IPS-NIHi11 (cell line): Measurements from ENCODE around the gene DNAH11.
"Not testable (repeated sequence)": the region's sequence is repeated elsewhere in the genome, so short reads cannot be mapped to it uniquely, and the experiment has no call there.

Experiments used
- DNase-seq: peaks from one replicate; pipeline ENCODE4 v3.0.0; 2012; ENCODE audit warnings: mixed read lengths, low spot score

The DNAH11 gene

GRCh38 chr7:21887779-21888178, 344.9 kb downstream of the DNAH11 start:
- DNase-seq = no peak

- no peak for DNase-seq
Observed at GRCh38 chr7:21891291-21891690, 348.5 kb downstream of the DNAH11 start.

- DNase-seq = no peak
Observed at GRCh38 chr7:21893401-21893800, 350.6 kb downstream of the DNAH11 start.

DNA sequence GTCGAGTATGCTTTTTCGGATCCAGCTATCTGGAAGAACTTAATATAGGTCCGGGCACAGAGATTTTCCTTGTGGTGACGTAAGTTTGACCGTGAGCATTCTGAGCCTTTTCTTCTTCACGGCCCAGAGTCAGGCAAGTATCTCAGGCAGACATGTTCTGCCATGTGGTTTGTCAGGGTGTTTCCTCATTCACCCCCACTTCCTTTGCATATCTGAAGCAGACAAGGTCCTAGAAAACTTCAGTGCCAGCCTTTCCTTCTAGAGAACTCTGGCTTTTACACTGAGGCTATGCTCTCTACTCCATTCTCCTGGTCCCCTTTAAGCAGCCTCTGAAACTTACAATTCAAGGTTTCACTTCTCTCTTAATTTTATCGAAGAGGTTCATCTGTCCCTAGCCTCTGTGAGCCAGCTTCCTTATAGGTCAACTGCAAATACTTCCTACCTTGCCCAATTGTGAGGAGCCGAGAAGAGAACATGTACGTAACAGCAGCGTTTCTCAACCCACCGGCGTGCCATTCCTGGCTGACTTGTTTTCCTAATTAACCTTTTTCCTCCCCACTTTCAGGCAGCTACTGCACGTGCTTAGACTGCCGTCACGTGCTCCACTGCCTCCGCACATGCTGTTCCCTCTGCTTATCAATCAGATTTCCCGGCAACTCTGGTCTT, 355.6 kb downstream of the DNAH11 start:
- DNase-seq = no peak

GRCh38 chr7:21902240-21902639, 359.4 kb downstream of the DNAH11 start:
- no peak for DNase-seq

GRCh38 chr7:21903020-21903786, 360.4 kb downstream of the DNAH11 start:
- no peak for DNase-seq

DNA sequence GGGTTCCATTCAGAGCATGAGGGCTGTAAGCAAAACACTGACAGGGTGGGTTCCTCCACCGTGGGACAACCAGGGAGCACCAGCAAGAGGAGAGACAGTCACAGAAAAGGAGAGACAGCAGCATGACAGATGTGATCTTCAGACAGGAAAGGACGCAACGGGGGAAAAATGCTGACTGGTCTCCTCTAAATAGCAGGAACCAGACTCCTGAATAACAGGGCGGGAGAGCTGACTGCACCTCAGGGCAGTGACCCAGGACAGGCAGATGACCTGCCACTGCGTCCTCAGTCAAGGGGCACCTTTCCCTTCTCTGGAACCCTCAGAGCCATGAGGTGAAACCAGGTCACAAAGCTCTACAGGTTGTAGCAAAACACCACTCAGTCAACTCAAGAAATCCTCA, 365.9 kb downstream of the DNAH11 start:
- no peak for DNase-seq

DNA sequence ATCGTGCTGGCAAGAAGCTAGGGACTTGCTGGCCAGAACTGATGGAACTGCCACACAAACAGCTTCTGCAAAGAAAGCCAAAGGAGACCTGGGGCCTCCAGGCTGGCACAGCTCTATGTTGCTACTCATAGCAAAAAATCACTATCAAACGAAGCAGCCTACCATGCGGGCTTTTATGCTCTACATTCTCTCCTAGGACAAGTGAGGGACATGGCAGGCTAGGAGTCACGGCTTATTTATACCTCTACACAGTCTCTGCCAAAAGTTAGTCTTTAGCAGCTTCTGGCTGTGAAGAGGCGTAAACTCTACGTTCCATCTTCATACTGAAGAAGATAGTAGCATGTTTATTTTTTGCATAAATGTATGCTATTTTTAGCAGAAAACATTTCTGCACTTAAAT, 367.4 kb downstream of the DNAH11 start:
- no peak for DNase-seq

DNA sequence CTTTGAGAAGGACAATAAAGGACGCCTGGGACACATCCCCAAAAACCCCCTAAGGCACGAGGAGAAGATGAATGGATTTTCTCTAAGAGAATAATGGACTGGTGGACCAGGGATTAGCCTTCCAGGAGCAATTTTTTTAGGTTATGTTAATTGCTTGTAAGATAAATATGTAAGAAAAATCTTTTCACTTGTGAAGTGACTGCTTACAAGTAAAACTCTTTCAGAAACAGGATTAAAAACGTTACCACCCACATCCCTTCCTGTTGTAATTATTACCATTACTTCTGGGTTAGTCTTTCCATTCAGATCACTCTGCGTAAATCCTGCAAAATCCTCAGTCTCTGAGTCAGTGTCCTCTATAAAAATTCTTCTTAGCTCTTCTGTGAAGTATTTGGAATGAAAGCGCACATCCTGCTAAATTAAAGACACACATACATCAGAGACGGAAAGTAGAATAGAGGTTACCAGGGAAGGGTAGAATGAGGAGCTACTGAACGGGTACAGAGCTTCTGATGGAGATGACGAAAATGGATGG, 368.6 kb downstream of the DNAH11 start:
- no peak for DNase-seq

GRCh38 chr7:21912305-21912704, 369.5 kb downstream of the DNAH11 start:
- no peak for DNase-seq

GRCh38 chr7:21912931-21913780, 370.3 kb downstream of the DNAH11 start:
- no peak for DNase-seq

- no peak for DNase-seq
Observed at GRCh38 chr7:21914671-21915070, 371.8 kb downstream of the DNAH11 start.

DNA sequence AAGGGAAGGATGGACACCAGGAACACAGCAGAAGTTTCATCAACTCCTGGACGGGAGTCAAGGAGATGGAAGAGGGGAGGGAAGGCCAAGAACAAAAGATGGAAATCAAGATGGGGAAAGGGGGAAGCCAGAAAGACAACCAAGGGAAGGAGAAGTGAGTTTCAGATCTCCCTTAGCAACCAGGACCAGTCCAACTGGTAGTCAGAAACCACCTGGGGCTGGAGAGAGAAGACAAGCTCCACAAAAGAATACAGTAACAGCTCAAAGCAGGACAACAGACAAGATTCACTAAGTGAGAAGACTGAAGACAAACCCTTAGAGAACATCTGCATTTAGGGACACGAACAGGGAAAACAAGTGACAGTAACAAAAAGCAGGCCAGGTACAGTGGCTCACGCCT, 372.3 kb downstream of the DNAH11 start:
- DNase-seq = no peak

DNA sequence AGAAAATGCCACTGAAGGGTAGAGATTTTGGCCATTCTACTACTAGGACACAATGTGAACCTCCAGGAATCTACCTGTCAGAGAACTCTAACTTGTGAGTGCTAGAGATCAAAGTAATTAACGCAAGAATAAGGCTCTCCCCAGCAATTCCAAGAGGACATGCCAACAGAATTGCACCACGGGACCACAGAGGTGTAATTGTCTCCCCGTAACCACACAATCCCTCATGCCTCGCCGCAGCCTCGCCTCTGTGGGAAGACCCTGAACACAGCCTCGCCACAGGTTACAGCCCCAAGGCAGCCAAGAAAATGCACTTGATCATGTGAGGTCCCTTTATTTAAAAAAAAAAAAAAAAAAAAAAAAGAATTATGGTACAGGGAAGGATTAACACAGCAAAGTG, 373.3 kb downstream of the DNAH11 start:
- peak; percentile 25 for DNase-seq

DNA sequence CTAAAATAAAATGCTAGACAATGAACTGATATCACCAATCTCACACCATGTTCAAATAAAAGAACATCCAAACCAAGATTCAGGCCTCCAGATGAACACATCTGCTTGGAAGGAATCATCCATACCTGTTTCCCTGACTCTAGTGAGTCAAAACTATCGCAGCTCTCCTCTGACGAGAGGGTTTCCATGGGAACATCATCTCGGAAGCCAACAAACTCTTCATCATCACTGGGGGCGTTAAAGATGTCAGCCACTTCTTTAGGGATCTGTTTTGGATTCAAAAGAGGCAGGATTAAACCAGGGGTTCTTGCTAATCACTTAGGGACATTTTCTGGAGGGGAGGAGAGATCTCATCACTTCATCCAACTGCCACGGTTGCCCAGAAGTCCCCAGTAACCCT, 373.8 kb downstream of the DNAH11 start:
- DNase-seq = no peak

- no peak for DNase-seq
Observed at GRCh38 chr7:21918216-21918615, 375.4 kb downstream of the DNAH11 start.

GRCh38 chr7:21920936-21921335, 378.1 kb downstream of the DNAH11 start:
- no peak for DNase-seq

DNA sequence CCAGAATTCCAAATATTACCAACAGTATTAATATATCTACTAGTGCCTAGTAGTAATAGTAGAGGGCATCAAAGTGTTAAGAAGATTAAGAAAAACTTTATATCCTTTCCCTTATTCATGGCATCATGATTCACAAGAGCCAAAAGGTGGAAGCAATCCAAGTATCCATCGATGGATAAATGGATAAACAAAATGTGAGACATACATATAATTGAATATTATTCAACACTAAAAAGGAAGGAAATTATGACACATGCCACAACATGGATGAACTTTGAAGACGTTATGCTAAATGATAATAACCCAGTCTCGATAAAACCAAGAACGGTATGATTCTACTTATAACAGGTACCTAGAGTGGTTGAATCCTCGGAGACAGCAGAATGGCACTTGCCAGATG, 379.8 kb downstream of the DNAH11 start:
- DNase-seq = no peak

- peak; percentile 24 for DNase-seq
Observed at GRCh38 chr7:21923658-21924057, 380.8 kb downstream of the DNAH11 start.

DNA sequence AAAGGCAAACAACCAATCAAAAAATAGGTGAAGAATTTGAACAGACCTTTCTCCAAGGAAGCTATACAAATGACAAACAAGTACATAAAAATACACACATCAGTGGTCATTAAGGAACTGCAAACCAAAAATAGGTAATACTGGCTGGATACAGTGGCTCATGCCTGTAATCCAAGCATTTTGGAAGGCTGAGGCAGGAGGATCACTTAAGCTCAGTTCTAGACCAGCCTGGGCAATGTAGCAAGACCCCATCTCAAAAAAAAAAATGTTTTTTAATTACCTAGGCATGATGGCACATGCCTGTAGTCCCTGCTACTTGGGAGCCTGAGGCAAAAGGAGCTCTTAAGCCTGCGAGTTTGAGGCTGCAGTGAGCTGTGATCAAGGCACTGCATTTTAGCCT, 383.6 kb downstream of the DNAH11 start:
- no peak for DNase-seq

- no peak for DNase-seq
Observed at GRCh38 chr7:21927693-21928092, 384.9 kb downstream of the DNAH11 start.

DNA sequence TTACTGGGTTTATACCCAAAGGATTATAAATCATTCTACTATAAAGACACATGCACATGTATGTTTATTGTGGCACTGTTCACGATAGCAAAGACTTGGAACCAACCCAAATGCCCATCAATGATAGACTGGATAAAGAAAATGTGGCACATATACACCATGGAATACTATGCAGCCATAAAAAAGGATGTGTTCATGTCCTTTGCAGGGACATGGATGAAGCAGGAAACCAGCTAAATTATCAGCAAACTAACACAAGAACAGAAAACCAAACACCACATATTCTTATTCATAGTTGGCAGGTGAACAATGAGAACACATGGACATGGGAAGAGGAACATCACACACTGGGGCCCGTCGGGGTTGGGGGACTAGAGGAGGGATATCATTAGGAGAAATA, 390.5 kb downstream of the DNAH11 start:
- not testable (repeated sequence) for DNase-seq

GRCh38 chr7:21934808-21935207, 392.0 kb downstream of the DNAH11 start:
- no peak for DNase-seq
